Common myeloid progenitor, CD34-positive (primary cell): ENCODE data around the gene IGFBP7.

Experiments used
- CTCF ChIA-PET: fragments of 350-600 bp; sonication (Branson Sonifier 250); formaldehyde crosslinking; loops from one replicate; lab custom pipeline; 2021; ENCODE audit warnings: antibody characterized with exemption; lab: Charles Lee
- POLR2A ChIA-PET: fragments of 350-600 bp; sonication (Branson Sonifier 250); formaldehyde crosslinking; loops from one replicate; lab custom pipeline; 2021; ENCODE audit warnings: antibody characterized with exemption; lab: Charles Lee
- DNase-seq, 3 donors: peaks; one replicate each; pipeline versions ENCODE4 v3.0.0 to v3.0.0-alpha.2; 2013
- H3K27ac ChIP-seq, 2 experiments: 1 replicate in 1 of 2; 2 replicates in 1 of 2; pipeline ENCODE4 v1.7.0; 2013; ENCODE audit warnings: inconsistent platforms in 2 of 2, low read length in 2 of 2, mild to moderate bottlenecking in 2 of 2, low read depth in 1 of 2, moderate library complexity in 1 of 2; ENCODE audit not compliant: severe bottlenecking in 2 of 2, insufficient read depth in 1 of 2, poor library complexity in 1 of 2
- H3K27me3 ChIP-seq, 5 experiments: replicated peaks in 2 of 5; 1 replicate in 3 of 5; 2 replicates in 2 of 5; pipeline versions ENCODE4 v1.6.1 to v1.7.0; 2013; ENCODE audit warnings: low read length in 4 of 5, mild to moderate bottlenecking in 2 of 5, moderate library complexity in 2 of 5, inconsistent platforms in 1 of 5; ENCODE audit not compliant: insufficient read depth in 5 of 5, control insufficient read depth in 4 of 5
- H3K36me3 ChIP-seq, 4 experiments: 1 replicate in 2 of 4; 2 replicates in 2 of 4; pipeline versions ENCODE4 v1.6.1 to v1.7.0; 2013; ENCODE audit warnings: low read length in 3 of 4, control low read depth in 1 of 4, mild to moderate bottlenecking in 1 of 4; ENCODE audit not compliant: control insufficient read depth in 4 of 4, insufficient read depth in 4 of 4
- H3K4me1 ChIP-seq, 4 experiments: 1 replicate in 3 of 4; 2 replicates in 1 of 4; pipeline versions ENCODE4 v1.6.1 to v1.7.1; 2013; ENCODE audit warnings: low read length in 3 of 4, mild to moderate bottlenecking in 3 of 4, control low read depth in 1 of 4, inconsistent platforms in 1 of 4, moderate library complexity in 1 of 4; ENCODE audit not compliant: control insufficient read depth in 4 of 4, insufficient read depth in 4 of 4; ENCODE audit errors: control extremely low read depth in 1 of 4
- H3K4me3 ChIP-seq, 7 experiments: 1 replicate in 4 of 7; 2 replicates in 3 of 7; pipeline versions ENCODE4 v1.5.1 to v1.7.0; 2013; ENCODE audit warnings: mild to moderate bottlenecking in 7 of 7, low read length in 6 of 7, moderate library complexity in 6 of 7, inconsistent platforms in 2 of 7, low read depth in 2 of 7, control low read depth in 1 of 7; ENCODE audit not compliant: insufficient read depth in 4 of 7, control insufficient read depth in 1 of 7; ENCODE audit errors: extremely low read depth in 1 of 7
- H3K9me3 ChIP-seq, 5 experiments: 1 replicate in 4 of 5; 2 replicates in 1 of 5; pipeline versions ENCODE4 v1.6.1 to v1.7.1; 2013; ENCODE audit warnings: low read length in 4 of 5, mild to moderate bottlenecking in 2 of 5, inconsistent platforms in 1 of 5, low read depth in 1 of 5, moderate library complexity in 1 of 5; ENCODE audit not compliant: control insufficient read depth in 4 of 5, insufficient read depth in 2 of 5; ENCODE audit errors: control extremely low read depth in 1 of 5
- WGBS: methylation state at CpG from one replicate; pipeline ENCODE4 v1.1.5; 2013; ENCODE audit not compliant: insufficient coverage; 5-methylcytosine and 5-hydroxymethylcytosine counted together

IGFBP7 gene

GRCh38 chr4:57154926-57155325, 44.7 kb upstream of the IGFBP7 start:
- no peaks in the 10 kb centered on the region for H3K36me3 ChIP-seq
- ChIA-PET CTCF (interaction anchor here (4.5 kb wide), 1 partner anchor 9 kb away, joined by 21 read pairs; no protein-coding TSS in a partner anchor), POLR2A (interaction anchor here (0.5 kb wide), 1 partner anchor 700 kb away, joined by 3 read pairs; no protein-coding TSS in a partner anchor)
- no peaks in the 10 kb centered on the region for H3K27me3 ChIP-seq
- H3K4me3 ChIP-seq = no peak overlapping the region
- peaks cover 0 to 5% (median 0%) of the 10 kb centered on the region in 5 experiments for H3K9me3 ChIP-seq
- DNase-seq = no peak
- WGBS = 64% methylated on average over 1 of the region's 3 CpGs
- no peak overlapping the region for H3K27ac ChIP-seq
- H3K4me1 ChIP-seq = peaks cover 0 to 24% (median 8%) of the 10 kb centered on the region in 4 experiments

DNA sequence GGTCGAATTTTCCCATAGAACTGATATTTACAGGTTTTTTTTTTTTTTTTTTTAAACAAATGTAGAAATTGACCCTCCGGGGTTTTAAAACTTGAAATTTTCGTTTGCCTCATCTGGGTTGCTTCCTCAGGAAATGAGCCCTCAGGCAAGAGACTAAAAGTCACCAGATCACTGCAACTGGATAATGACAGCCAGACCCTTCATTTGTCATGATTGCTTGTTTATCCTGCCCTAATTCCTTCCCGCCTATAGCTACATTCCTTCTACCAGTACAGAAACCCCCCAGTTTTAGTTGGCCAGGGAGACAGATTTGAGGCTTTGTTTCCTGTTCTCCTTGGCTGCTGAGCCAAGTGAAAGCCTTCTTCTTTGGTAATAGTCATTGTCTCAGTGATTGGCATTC, 44.0 kb upstream of the IGFBP7 start:
- Histone ChIP-seq H3K27ac (no peak overlapping the region), H3K27me3 (no peaks in the 10 kb centered on the region), H3K36me3 (no peaks in the 10 kb centered on the region), H3K9me3 (peaks cover 0 to 5% (median 0%) of the 10 kb centered on the region in 5 experiments), H3K4me3 (no peak overlapping the region), H3K4me1 (peaks cover 0 to 24% (median 8%) of the 10 kb centered on the region in 4 experiments)
- CTCF ChIA-PET = interaction anchor here (0.6 to 4.5 kb wide), 2 partner anchors 10 to 362 kb away, joined by 3 to 21 read pairs; no protein-coding TSS in a partner anchor
- POLR2A ChIA-PET = no interaction called here
- no CpG with 5 or more reads among the region's 4 CpGs for WGBS
- DNase-seq = peak in 2 of 3 donors; percentile 26 to 32

DNA sequence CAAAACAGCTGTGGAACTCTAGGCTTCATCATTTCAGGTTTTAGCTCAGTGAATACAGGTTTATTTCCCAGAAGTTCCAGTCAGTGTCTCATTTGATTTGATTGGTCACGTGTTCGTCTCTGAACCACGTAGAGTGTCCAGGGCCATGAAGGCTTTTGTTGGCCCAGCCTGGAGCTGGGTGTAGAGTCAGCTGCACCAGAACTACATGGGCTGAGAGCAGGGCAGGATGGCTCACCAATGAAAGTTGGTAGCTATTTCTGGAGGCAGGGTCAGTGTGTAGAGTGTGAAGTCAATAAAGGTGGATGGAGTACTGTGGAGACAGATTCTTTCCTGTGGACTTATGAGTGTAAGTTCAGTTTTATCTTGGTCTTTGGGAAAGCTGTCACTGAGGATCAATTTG, 43.0 kb upstream of the IGFBP7 start:
- ChIA-PET CTCF (interaction anchor here (0.6 to 4.5 kb wide), 3 partner anchors 11 to 119 kb away, joined by 3 to 21 read pairs (median 4); no protein-coding TSS in a partner anchor), POLR2A (no interaction called here)
- Histone ChIP-seq H3K4me1 (peaks cover 0 to 24% (median 8%) of the 10 kb centered on the region in 4 experiments), H3K27ac (no peak overlapping the region), H3K9me3 (peaks cover 0 to 5% (median 0%) of the 10 kb centered on the region in 5 experiments), H3K36me3 (no peaks in the 10 kb centered on the region), H3K27me3 (no peaks in the 10 kb centered on the region), H3K4me3 (no peak overlapping the region)
- no peak for DNase-seq
- WGBS = 100% methylated on average over 3 of the region's 3 CpGs

GRCh38 chr4:57151481-57151880, 41.3 kb upstream of the IGFBP7 start:
- H3K4me1 ChIP-seq = peaks cover 0 to 16% (median 8%) of the 10 kb centered on the region in 4 experiments
- H3K27ac ChIP-seq = no peak overlapping the region
- CTCF ChIA-PET = no interaction called here
- H3K9me3 ChIP-seq = peaks cover 0 to 5% (median 0%) of the 10 kb centered on the region in 5 experiments
- DNase-seq = no peak
- WGBS = 95% methylated on average over 7 of the region's 8 CpGs
- H3K27me3 ChIP-seq = no peaks in the 10 kb centered on the region
- no peaks in the 10 kb centered on the region for H3K36me3 ChIP-seq
- no peak overlapping the region for H3K4me3 ChIP-seq
- POLR2A ChIA-PET = no interaction called here

DNA sequence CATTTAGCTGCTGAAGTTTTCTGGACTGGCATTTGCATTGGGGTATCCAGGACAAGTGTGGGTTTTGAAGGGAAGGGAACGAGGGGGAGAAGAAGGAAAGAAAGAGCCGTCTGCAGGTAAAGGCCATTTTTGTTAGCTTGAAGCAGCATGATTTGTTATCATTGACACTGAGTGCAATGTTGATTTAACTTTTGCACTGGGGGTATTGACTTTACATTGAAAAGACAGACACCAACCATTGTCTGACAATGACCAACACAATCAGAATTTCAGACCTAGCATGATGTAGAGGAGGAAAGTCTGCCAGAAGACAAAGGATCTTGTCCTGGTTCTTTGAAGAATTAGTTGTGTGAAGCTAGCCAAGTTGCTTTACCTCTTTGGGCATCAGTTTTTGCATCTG, 39.6 kb upstream of the IGFBP7 start:
- Histone ChIP-seq H3K4me1 (peaks cover 0 to 14% (median 8%) of the 10 kb centered on the region in 4 experiments), H3K27me3 (peaks cover 0 to 2% (median 0%) of the 10 kb centered on the region in 5 experiments), H3K27ac (no peak overlapping the region), H3K9me3 (no peaks in the 10 kb centered on the region), H3K4me3 (no peak overlapping the region), H3K36me3 (no peaks in the 10 kb centered on the region)
- CTCF ChIA-PET = interaction anchor here (1.1 to 1.4 kb wide), 2 partner anchors 13 to 14 kb away, joined by 3 to 6 read pairs; no protein-coding TSS in a partner anchor
- POLR2A ChIA-PET = no interaction called here
- WGBS = 100% methylated on average over 2 of the region's 2 CpGs
- DNase-seq = no peak

DNA sequence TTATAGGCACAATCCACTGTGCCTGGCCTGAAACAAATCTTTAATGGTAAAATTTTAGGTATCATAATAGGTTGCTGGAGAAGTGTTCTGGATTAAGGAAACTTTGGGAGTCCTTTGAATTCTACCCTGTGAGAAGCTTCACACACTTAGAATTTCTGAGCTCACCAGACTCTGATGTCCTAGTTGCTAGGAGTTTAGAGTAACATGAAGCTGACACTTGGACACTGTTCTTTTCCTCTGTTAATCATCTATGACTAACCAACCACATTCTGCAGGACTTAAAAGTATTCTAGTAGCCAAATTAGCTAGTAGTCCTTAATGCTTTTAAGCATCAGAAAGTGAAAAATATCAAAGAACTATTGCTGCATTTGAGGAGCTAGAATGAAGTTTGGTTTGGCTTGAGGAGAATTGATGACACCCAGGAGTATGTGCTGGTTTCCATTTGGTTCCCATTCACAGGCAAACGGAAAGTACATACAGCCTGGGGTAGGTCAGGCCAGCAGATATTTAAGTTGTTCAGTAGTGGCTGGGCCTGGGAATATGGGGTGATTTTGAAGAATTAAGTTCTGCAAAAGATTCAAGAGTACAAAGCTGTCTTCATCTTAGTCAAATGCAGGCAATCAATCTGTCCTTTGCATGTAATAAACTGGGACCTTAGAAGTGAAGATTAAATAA, 38.8 kb upstream of the IGFBP7 start:
- peaks cover 0 to 5% (median 1%) of the 10 kb centered on the region in 4 experiments for H3K4me1 ChIP-seq
- CTCF ChIA-PET = interaction anchor here (0.7 to 1.4 kb wide), 2 partner anchors 9 to 14 kb away, joined by 3 to 6 read pairs; no protein-coding TSS in a partner anchor
- WGBS = 100% methylated on average over 1 of the region's 1 CpG
- no peak for DNase-seq
- POLR2A ChIA-PET = no interaction called here
- peaks cover 0 to 2% (median 0%) of the 10 kb centered on the region in 5 experiments for H3K27me3 ChIP-seq
- H3K36me3 ChIP-seq = no peaks in the 10 kb centered on the region
- no peaks in the 10 kb centered on the region for H3K9me3 ChIP-seq
- no peak overlapping the region for H3K27ac ChIP-seq
- no peak overlapping the region for H3K4me3 ChIP-seq

- POLR2A ChIA-PET = no interaction called here
- CTCF ChIA-PET = interaction anchor here (1.4 kb wide), 1 partner anchor 15 kb away, joined by 6 read pairs; no protein-coding TSS in a partner anchor
- Histone ChIP-seq H3K4me1 (no peaks in the 10 kb centered on the region), H3K36me3 (no peaks in the 10 kb centered on the region), H3K27ac (no peak overlapping the region), H3K9me3 (no peaks in the 10 kb centered on the region), H3K27me3 (peaks cover 0 to 2% (median 0%) of the 10 kb centered on the region in 5 experiments), H3K4me3 (no peak overlapping the region)
- DNase-seq = no peak
- WGBS = 100% methylated on average over 1 of the region's 1 CpG
Observed at GRCh38 chr4:57148177-57148576, 38.0 kb upstream of the IGFBP7 start.
